CD4-positive, alpha-beta T cell treated with Interleukin-12 subunit alpha and Interleukin-12 subunit beta, for 1 hour (primary cell): Measurements from ENCODE around the gene HSF2BP.
"Not testable (repeated sequence)": the region's sequence is repeated elsewhere in the genome, so short reads cannot be mapped to it uniquely, and the experiment has no call there.

Experiments used
- DNase-seq: peaks from one replicate; pipeline ENCODE4 v3.0.0-alpha.2; 2020

HSF2BP gene

DNA sequence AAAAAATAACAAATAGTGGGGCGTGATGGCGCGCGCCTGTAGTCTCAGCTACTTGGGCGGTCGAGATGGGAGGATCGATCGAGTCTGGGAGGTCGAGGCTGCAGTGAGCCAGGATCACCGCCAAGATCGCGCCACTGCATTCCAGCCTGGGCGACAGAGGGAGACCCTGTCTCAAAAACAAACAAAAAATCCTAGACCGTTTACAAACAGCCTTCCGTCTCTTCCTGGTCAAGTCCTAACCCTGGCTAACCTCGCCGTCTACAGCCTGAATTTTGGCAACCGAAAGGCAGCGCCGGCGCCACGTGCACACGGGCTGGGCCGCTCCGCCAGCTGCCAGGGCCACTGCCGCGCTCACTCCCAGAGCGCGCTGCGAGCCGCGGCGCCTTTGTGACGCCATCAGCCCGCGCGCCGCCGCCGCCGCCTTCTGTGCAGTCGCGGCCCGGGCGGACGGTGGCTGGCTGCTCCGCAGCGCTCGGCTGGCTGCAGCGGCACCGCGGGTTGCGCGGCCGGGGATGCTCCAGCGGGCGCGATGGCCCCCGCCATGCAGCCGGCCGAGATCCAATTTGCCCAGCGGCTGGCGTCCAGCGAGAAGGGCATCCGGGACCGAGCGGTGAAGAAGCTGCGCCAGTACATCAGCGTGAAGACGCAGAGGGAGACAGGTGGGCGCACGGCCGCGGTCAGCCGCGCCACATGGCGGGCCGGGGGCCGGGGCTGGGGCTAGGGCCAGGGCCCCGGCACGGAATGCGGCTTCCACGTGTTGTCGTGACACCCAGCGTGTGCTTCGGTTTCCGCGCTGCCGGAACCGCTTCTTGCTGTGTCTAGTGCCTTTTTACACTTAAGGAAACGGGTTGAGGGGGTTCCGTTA is at the start of gene HSF2BP, which contains the start of gene RRP1B:
Gene HSF2BP, minus strand, starts transcription at position 353 of the 865 bp plus-strand sequence. CDS start 1,392 bp downstream, outside the sequence.
Gene RRP1B, plus strand, starts transcription at position 425 of the 865 bp plus-strand sequence. Its CDS starts 105 bp downstream, at position 530.
- DNase-seq, result peak; percentile 83

DNA sequence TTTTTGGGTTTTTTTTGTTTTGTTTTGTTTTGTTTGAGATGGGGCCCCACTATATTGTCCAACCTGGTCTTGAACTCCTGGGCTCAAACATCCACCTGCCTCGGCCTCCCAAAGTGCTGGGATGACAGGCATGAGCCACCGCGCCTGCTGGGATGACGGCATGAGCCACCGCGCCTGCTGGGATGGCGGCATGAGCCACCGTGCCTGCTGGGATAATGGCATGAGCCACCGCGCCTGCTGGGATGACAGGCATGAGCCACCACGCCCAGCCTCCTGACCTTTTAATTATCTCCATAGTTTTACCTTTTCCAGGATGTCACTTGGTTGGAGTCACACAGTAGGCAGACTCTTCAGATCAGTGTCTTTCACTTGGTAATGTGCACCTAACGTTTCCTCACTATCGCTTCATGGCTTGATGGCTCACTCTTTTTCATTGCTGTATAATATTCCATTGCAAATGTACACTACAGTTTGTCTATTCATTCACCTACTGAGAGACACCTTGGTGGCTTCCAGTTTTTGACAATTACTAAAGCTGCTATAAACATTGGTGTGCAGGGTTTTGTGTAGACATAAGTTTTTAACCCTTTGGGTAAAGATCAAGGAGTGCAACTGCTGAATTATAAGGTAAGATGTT is 49.6 kb upstream of the HSF2BP start:
- no peak for DNase-seq

DNA sequence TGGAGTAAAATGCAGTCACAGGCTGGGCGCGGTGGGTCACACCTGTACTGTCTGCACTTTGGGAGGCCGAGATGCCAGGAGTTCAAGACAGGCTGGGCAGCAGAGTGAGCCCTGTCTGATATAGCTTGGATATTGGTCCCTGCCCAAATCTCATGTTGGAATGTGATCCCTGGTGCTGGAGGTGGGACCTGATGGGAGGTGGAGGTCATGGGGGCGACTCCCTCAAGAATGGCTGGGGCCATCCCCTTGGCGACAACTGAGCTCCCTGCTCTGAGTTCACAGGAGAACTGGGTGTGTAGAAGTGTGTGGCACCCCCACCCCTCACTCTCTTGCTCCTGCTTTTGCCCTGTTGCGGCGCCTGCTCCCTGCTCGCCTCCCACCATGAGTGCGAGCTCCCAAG is 48.2 kb upstream of the HSF2BP start:
- DNase-seq, result no peak

DNA sequence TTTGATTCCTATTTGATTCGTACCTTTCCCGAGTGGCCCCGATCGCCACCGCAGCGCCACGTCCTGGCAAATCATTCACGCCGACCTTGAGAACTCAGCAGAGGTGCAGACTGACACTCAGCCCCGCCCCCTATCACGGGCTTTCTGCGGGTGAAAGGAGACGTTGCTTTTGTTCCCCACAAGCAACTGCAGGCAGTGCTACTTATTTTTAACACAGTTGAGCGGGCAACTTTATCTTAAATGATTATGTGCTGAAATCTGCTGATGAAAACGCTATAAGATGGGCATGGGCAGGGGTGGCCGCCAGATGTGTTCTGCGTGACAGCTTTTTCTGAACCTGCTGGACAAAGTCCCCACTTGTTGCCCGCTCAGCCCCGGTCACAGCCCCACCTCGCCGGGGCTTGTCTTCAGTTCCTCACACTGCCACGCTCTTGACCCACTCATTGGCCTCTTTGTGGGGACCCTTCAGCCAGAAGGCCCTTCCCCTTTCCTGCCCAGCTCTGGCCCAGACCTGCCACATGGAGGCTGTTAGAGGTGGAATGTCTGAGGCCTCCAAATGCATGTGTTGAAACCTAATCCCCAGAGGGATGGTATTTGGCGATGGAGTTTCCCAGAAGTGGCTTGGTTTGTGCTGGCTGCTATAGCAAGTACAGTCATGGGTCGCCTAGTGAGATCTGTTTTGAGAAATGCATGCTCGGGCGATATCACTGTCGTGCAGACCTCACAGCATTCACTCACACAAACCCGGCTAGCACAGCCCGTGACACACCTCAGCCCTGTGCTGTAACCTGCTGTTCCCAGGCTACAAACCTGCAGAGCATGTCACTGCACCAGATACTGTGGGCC is 44.0 kb upstream of the HSF2BP start:
- peak; percentile 20 for DNase-seq

DNA sequence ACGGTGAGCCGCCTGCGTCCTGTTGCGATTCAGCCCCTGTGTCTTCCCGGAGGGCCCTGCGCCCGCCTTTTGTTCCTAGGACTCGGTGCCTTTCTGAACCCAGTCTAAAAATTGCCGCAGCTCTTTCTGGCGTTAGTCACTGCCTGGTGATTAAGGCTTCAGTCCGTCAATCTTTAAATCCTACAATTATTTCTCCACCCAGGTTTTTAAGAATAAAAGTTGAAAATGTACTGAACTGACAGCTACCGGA is 43.4 kb upstream of the HSF2BP start:
- no peak for DNase-seq

DNA sequence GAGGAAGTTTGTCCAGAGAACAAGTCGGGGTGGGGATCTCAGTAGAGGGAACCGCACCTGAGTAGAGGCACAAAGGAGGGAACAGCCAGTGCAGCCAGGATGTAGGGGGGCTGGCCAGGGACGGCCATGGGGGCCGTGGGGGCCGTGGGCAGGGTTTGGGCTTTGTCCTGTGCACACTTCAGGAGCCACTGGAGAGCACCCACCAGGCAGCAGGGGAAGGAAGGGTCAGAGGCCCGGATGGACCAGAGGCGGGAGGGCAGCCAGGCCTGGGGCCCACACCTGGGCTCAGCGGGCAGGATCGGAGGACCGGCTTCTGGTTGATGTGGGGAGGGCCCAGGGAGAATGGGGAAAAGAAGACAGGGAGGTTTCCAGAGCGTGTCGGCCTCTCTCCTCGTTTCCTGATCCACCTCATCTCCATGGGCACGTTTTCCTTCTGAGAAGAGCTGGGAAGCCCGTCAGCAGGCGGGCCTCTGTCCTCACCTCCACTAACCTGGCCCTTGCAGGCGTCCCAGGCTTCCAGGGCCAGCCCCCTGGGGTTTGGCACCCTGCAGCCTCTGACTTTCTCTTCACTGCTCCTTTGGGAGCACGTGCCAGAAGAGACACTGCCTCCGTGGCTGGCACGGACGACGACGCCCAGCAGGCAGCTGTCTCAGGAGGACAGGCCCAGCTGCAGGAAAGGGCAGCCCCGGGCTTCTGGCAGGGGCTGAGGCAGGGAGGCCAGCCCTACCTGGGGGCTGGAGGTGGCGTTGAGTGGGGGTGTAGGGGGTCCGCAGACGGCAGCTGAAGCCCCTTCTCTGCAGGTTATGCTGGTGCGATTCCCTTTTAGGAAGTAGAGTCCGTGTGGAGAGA is 42.9 kb upstream of the HSF2BP start:
- DNase-seq, result no peak

DNA sequence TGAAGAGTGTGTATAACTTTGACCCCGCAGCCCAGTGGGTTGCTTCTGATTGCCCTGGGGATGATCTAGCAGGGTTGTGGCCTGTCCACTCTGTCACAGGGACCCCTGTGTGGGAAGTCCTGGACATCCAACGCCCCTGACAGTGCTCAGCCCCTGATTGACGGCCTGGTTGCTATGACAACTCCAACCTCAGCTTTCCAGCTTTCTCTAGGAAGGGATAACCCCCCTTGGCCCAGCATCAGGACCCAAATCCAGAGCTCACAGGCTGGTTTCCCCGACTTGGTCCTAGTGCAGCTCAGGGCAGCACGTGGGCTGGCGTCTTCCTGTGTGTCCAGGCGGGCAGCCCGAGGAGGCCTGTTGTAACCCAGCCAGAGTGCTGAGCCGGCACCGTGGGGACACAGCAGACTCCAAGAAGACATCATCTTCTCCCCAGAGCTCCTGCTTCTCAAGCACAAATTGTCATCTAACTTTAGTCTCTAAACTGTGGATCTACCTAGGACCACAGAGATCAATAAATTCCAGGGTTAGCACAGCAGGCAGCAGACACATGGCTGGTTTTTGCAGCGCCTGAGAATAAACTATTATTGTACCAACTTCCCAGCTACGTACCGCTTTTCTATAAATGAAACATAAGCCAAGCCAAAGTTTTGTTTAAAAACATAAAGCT is 40.8 kb upstream of the HSF2BP start:
- DNase-seq, result no peak

DNA sequence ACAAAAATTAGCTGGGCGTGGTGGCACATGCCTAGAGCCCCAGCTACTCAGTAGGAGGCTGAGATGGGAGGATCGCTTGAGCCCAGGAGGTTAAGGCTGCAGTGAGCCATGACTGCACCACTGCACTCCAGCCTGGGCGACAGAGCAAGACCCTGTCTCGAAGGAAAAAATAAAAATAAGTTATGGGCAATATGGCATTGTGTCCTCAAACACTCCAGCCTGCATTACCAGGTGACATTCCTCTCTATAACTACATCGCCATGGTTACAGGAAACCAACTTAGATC is 40.1 kb upstream of the HSF2BP start:
- DNase-seq, result not testable (repeated sequence)

DNA sequence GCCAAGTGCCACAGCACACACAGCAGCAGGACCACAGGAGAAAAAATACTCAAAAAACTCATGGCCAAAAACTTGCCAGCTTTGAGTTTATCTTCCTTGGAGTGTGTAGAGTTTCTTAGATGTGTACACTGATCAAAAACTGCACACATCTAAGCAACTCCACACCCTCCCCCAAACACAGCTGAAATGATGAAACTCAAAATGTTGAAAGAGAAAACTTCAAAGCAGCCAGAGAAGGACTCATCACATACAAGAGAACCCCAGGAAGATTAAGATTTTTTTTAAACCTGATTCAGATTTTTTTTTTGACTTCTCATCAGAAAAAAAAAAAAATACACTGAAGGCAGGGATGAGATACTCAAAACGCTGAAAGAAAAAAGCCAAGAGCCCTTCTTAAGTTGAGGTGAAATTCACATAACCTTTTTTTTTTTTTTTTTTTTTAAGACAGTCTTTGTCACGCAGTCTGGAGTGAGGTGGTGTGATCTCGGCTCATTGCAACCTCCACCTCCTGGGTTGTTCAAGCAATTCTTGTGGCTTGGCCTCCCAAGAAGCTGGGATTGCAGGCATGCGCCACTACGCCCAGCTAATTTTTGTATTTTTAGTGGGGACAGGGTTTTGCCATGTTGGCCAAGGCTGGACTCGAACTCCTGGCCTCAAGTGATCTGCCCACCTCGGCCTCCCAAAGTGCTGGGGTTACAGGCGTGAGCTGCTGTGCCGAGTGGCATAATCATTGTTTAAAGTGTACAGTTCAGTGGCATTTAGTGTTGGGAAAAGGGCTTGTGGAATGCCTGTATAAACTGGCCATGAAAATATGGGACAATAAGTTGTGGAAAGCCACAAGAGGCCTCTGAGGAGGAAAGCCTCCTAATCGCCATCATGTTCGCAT is 38.7 kb upstream of the HSF2BP start:
- no peak for DNase-seq

DNA sequence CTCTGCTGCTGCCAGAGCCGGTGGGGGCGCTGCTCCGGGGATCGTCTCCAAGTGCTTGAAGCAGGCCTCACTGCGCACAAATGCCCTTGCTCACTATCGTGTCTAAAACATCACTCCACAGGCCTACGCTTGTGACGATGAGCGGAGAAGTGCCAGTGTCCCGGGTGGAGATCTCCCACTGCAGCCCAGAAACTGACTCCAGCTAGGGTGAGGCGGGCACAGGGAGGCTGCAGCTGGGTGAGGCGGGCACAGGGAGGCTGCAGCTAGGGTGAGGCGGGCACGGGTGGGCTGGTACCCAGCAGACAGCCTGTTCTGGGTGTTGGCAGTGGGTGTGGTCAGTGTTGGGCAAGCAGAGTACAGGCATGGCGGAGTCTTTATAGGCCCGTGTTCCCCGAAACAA is 36.9 kb upstream of the HSF2BP start:
- DNase-seq, result no peak

DNA sequence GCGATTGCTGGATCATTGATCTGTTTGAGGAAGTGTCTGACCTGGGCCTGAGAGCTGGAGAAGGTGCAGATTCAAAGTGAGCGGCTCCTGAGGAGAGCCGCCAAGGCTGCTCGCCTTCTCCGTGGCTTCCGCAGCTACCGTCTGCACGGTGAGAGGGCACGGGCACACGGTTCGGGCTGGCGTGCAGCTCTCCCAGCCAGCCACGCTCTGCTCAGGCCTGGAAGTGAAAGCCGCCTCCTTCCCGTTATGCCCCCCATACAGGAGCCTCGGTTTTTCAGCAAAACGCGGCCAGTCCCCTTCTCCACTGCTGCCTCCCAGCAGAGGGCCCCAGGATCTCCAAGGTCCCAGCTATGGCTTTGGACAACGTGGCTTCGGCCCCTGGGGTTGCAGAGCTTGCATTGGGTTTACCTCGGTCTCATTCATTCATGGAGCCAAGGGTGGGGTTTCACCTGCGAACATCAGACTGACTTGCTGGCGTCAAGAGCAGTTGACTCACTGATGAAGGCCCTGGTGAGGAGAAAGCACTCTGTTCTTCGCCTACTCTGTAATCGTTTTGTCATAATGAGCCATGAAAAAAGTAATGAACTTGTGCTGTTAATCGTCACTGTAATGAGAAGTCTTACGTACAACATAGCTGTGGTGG is 35.3 kb upstream of the HSF2BP start:
- DNase-seq, result no peak

DNA sequence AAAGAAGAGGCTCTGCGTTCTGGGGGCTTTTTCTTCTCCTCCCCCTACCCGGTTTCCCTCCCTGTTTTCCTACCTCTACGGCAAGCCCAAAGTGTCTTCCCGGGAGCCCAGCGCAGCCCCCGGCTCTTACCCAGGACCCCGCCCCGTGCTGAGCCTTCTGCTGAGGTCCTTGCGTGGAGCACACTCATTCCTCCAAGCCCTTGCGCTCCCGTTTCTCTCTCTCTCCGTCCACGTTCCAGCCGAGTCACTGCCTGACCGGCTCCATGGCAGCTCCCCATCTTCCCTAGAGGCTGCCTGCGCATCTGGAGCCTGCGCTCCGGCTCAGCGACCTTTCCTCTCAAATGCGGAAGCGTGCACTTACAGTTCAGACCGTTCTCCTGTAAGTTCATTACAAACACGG is 34.7 kb upstream of the HSF2BP start:
- DNase-seq, result no peak

DNA sequence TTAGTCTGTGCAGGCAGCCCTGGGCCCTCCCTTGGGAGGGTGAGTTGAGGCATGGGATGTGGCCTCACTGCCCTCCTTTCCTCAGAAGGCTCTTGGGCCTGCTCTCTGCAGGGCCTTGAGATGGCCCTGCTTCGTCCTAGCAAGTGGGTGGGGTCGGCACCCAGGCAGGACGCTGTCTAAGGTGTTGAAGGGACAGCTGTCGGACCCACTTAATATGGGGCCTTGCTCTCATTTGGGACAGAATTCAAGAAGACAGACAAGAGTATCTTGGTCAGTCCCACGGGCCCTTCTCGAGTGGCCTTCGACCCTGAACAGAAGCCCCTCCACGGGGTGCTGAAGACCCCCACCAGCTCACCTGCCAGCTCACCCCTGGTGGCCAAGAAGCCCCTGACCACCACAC is 33.7 kb upstream of the HSF2BP start:
- DNase-seq, result no peak

DNA sequence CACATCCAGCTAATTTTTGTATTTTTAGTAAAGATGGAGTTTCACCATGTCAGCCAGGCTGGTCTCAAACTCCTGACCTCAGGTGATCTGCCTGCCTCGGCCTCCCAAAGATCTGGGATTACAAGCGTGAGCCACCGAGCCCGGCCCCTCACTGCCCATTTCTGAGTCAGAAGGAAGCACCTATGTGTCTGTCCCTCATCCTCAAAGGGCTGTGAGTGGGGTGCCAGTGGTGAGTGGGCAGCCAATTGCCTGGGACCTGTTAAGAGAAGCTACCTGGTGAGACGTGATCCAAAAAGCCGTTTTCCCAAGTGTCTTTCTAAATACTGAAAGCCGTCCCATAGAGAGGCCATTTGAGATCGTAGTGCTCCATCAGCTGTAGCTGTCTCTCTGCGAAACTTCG is 32.5 kb upstream of the HSF2BP start:
- no peak for DNase-seq

DNA sequence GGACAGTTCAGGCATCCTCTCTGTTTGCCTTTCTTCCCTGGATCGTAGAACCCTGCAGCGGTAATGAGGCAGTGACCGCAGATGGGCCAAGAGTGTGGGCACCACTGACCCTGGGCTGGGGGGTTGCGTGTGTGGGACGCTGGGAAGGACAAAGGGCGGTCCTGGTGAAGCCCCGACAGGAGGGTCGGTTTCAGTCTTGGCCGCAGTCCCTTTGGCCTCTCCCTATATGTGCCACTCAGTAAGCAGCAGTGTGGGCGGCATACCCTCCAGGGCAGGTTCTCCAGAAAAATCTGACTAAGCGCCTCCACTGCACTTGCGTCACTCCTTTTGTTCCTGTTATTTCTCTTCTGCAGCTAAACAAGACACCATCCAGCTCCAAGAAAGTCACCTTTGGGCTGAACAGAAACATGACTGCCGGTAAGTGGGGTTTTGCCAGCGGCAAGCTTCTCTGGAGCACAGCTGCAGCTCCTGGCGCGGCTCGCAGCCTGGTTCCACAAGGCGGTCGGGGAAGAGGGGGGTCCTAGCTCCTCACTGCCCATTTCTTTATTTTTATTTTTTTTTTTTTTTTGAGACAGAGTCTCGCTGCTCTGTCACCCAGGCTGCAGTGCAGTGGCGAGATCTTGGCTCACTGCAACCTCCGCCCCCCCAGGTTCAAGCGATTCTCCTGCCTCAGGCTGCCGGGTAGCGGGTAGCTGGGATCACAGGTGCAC is 32.0 kb upstream of the HSF2BP start:
- DNase-seq, result no peak

DNA sequence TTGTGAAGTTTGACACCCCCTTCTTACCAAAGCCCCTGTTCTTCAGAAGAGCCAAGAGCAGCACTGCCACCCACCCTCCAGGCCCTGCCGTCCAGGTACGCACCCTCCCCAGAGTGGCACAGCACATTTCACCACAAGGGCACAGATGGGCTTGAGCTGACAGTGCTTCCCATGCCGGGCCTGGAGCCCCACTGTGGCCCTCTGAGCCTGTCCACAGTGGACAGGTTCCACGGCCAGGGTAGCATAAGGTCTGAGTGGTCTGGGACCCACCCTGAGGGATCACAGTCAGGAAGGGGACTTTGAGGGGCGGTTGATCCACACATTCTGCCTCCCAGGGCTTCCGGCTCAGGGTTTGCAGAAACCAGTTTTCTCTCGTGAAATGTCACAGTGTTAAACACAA is 31.1 kb upstream of the HSF2BP start:
- DNase-seq, result no peak

DNA sequence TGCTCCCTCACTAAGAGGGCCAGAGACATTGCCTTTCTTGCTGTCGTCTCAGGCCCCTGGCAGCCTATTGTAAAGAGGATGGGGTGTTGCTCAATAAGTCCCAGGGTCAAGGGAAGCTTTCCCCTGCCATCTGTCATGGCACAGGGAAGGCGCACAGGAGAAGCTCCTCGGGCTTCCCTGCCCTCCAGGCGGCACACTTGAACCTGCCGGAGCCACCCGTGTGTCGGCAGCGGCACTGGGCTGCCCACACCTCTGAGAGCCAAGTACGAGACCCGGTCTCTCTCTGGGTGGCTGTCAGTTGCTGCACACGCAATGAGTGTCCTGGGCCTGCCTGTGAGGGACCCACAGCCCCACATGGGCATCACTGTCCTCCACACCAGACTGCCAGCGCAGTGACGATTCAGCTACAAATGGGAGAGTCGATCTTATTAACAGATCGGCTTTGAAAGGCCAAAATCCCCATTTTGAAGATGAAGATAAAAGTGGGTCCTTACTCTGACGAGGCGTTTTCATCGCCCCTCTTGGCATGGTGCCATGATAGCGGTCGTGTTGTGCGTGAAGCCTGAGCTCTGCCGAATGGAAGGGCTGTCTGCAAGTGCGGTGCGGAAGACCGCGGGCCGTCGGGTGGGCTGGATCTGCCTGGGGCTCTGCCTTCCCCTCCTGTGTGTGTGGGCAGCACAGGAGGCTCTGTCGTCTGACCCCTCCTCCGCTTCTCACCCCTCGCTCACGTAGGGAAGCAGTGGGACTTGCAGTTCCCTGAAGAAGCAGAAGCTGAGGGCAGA is 30.5 kb upstream of the HSF2BP start:
- DNase-seq, result no peak

DNA sequence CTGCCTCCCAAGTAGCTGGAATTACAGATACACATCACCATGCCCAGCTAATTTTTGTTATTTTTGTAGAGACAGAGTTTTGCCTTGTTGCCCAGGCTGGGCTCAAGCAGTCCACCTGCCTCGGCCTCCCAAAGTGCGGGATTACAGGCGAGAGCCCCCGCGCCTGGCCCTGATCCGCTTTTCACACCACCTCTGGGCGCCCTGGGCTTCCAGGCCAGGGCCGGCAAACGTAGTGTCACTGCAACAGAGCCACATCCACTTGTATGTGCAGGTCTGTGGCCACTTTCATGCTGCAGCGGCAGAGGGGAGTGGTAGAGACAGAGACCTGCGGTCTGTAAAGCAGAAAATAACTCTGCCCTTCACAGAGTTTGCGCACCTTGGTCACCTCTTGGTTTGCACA is 29.6 kb upstream of the HSF2BP start:
- no peak for DNase-seq
